Thoracic aorta (tissue), 2 donors: ENCODE measurements around the gene KRT78. TPM values are rescaled to one million over a fixed set of nuclear protein-coding genes. Genes with fewer than 3 reads are reported as not detected.

Experiments used
- ATAC-seq: fragments of 150-250 bp; one replicate; pipeline ENCODE4 v1.8.0; 2017; ENCODE audit warnings: low read depth; ENCODE audit not compliant: insufficient number of reproducible peaks, low FRiP score
- DNase-seq: peaks from one replicate; pipeline ENCODE4 v3.0.0-alpha.2; 2020; ENCODE audit warnings: low spot score
- H3K27ac ChIP-seq, 2 donors: fragments of 200-600 bp; sonication (generic); 1 replicate in 1 of 2; 2 replicates in 1 of 2; pipeline ENCODE4 v1.5.1; 2016; ENCODE audit warnings: mild to moderate bottlenecking in 2 of 2, moderate library complexity in 2 of 2
- H3K27me3 ChIP-seq: fragments of 200-600 bp; sonication (generic); replicated peaks from 2 replicates; pipeline ENCODE4 v1.6.0; 2016; ENCODE audit warnings: mild to moderate bottlenecking; ENCODE audit not compliant: insufficient read depth
- H3K36me3 ChIP-seq: fragments of 200-600 bp; sonication (generic); one replicate; pipeline ENCODE4 v1.5.1; 2016
- H3K4me1 ChIP-seq, 2 donors: fragments of 200-600 bp; sonication (generic); 1 replicate in 1 of 2; 2 replicates in 1 of 2; pipeline versions ENCODE4 v1.5.1 to v1.6.0; 2016; ENCODE audit warnings: low read depth in 2 of 2, mild to moderate bottlenecking in 1 of 2; ENCODE audit not compliant: control insufficient read depth in 1 of 2
- H3K4me3 ChIP-seq: fragments of 200-600 bp; sonication (generic); 2 replicates; pipeline ENCODE4 v1.5.1; 2016; ENCODE audit warnings: mild to moderate bottlenecking
- H3K9me3 ChIP-seq: fragments of 200-600 bp; sonication (generic); 2 replicates; pipeline ENCODE4 v1.5.1; 2016
- CTCF ChIP-seq: fragments of 200-600 bp; sonication (generic); IDR thresholded peaks from one replicate; pipeline ENCODE4 v1.5.1; 2019; ENCODE audit warnings: antibody characterized with exemption
- total RNA-seq, 2 donors: library from RNA; depleted of rRNA; stranded (reverse); fragments of >200 nt; gene quantifications; one replicate each; pipeline versions ENCODE4 v1.1.0 to v1.2.3, GENCODE V29; 2016

KRT78 gene
- total RNA-seq, 2 donors from 2014 or later: not detected

- Histone ChIP-seq H3K9me3 (no peaks in the 10 kb centered on the region), H3K36me3 (no peaks in the 10 kb centered on the region), H3K27me3 (no peaks in the 10 kb centered on the region), H3K4me3 (peak overlapping the region; percentile 77), H3K4me1 (peaks cover 4 to 21% of the 10 kb centered on the region in 2 donors), H3K27ac (peak overlapping the region; percentile 10 to 46)
- DNase-seq (peak; percentile 71), ATAC-seq (peak; percentile 68)
- TF ChIP-seq CTCF: no peak
Observed at GRCh38 chr12:52873832-52874572, 25.2 kb upstream of the KRT78 start.

- Histone ChIP-seq H3K4me3 (peak overlapping the region; percentile 77), H3K9me3 (no peaks in the 10 kb centered on the region), H3K27ac (peak overlapping the region; percentile 10 to 46), H3K36me3 (no peaks in the 10 kb centered on the region), H3K4me1 (peaks cover 4 to 21% of the 10 kb centered on the region in 2 donors), H3K27me3 (no peaks in the 10 kb centered on the region)
- no peak for TF ChIP-seq CTCF
- DNase-seq (no peak), ATAC-seq (no peak)
Observed at GRCh38 chr12:52873513-52873831, 24.7 kb upstream of the KRT78 start.

GRCh38 chr12:52872644-52873389, 24.0 kb upstream of the KRT78 start:
- no peak for ATAC-seq
- no peak for DNase-seq
- Histone ChIP-seq H3K4me1 (peaks cover 4 to 21% of the 10 kb centered on the region in 2 donors), H3K9me3 (no peaks in the 10 kb centered on the region), H3K4me3 (no peak overlapping the region), H3K27ac (no peak overlapping the region), H3K36me3 (no peaks in the 10 kb centered on the region), H3K27me3 (no peaks in the 10 kb centered on the region)
- no peak for TF ChIP-seq CTCF

- no peaks in the 10 kb centered on the region for H3K9me3 ChIP-seq
- H3K4me3 ChIP-seq: no peak overlapping the region
- H3K27ac ChIP-seq: peak overlapping the region in 1 of 2 donors; percentile 28
- DNase-seq (no peak), ATAC-seq (no peak)
- H3K4me1 ChIP-seq: peaks cover 4 to 21% of the 10 kb centered on the region in 2 donors
- H3K27me3 ChIP-seq: no peaks in the 10 kb centered on the region
- TF ChIP-seq CTCF: no peak
- no peaks in the 10 kb centered on the region for H3K36me3 ChIP-seq
Observed at GRCh38 chr12:52871291-52872039, 22.7 kb upstream of the KRT78 start.
